RWPE2 (cell line): Measurements from ENCODE around the gene UQCRC2.

Source experiments
- ATAC-seq: fragments of 200-7000 bp; cut with Tn5 transposase; 3 replicates; pipeline ENCODE4 v1.9.1; 2021; ENCODE audit warnings: low read depth
- DNase-seq: peaks from one replicate; pipeline ENCODE4 v3.0.0-alpha.2; 2020; ENCODE audit warnings: low spot score
- H3K27ac ChIP-seq: fragments of 450-650 bp; 2 replicates; pipeline ENCODE4 v1.5.1; 2017; ENCODE audit warnings: mild to moderate bottlenecking; ENCODE audit not compliant: poor library complexity, severe bottlenecking
- H3K27me3 ChIP-seq: fragments of 250-450 bp; sonication (Bioruptor Pico); 2 replicates; pipeline ENCODE4 v1.5.1; 2021; ENCODE audit warnings: mild to moderate bottlenecking, moderate library complexity; ENCODE audit not compliant: insufficient read depth, poor library complexity, severe bottlenecking
- H3K36me3 ChIP-seq: fragments of 250-450 bp; sonication (Bioruptor Pico); 2 replicates; pipeline ENCODE4 v1.5.1; 2020; ENCODE audit warnings: low read depth, mild to moderate bottlenecking, moderate library complexity
- H3K4me1 ChIP-seq: fragments of 250-450 bp; sonication (Bioruptor Pico); 2 replicates; pipeline ENCODE4 v1.5.1; 2021; ENCODE audit warnings: mild to moderate bottlenecking, moderate library complexity; ENCODE audit not compliant: insufficient read depth, poor library complexity, severe bottlenecking
- H3K4me3 ChIP-seq: fragments of 250-450 bp; sonication (Bioruptor Pico); 2 replicates; pipeline ENCODE4 v1.5.1; 2021; ENCODE audit warnings: mild to moderate bottlenecking, moderate library complexity; ENCODE audit not compliant: severe bottlenecking
- H3K9me3 ChIP-seq: fragments of 250-450 bp; sonication (Bioruptor Pico); 2 replicates; pipeline ENCODE4 v1.5.1; 2021; ENCODE audit warnings: mild to moderate bottlenecking, moderate library complexity; ENCODE audit not compliant: severe bottlenecking
- CTCF ChIP-seq: fragments of 450-650 bp; IDR thresholded peaks from one replicate; pipeline ENCODE4 v1.5.1; 2017; ENCODE audit warnings: mild to moderate bottlenecking, moderate library complexity; ENCODE audit not compliant: poor library complexity, severe bottlenecking

The UQCRC2 gene

GRCh38 chr16:22027633-22028032, 74.5 kb downstream of the UQCRC2 start:
- Histone ChIP-seq H3K27ac (peak overlapping the region; percentile 96), H3K4me1 (peaks cover 52% of the 10 kb centered on the region), H3K9me3 (no peaks in the 10 kb centered on the region), H3K27me3 (no peaks in the 10 kb centered on the region), H3K36me3 (peaks cover 45% of the 10 kb centered on the region), H3K4me3 (no peak overlapping the region)
- DNase-seq = no peak
- TF ChIP-seq CTCF = no peak
- ATAC-seq = no peak

- Histone ChIP-seq H3K4me1 (peaks cover 52% of the 10 kb centered on the region), H3K27ac (peak overlapping the region; percentile 96), H3K4me3 (no peak overlapping the region), H3K9me3 (no peaks in the 10 kb centered on the region), H3K27me3 (no peaks in the 10 kb centered on the region), H3K36me3 (peaks cover 58% of the 10 kb centered on the region)
- no peak for TF ChIP-seq CTCF
- DNase-seq (no peak), ATAC-seq (no peak)
Measured at GRCh38 chr16:22029632-22030031, 76.5 kb downstream of the UQCRC2 start.

GRCh38 chr16:22030087-22030812, 77.1 kb downstream of the UQCRC2 start:
- DNase-seq (no peak), ATAC-seq (no peak)
- no peak overlapping the region for H3K4me3 ChIP-seq
- peaks cover 58% of the 10 kb centered on the region for H3K36me3 ChIP-seq
- H3K4me1 ChIP-seq = peaks cover 49% of the 10 kb centered on the region
- H3K9me3 ChIP-seq = no peaks in the 10 kb centered on the region
- no peak for TF ChIP-seq CTCF
- peak overlapping the region; percentile 96 for H3K27ac ChIP-seq
- no peaks in the 10 kb centered on the region for H3K27me3 ChIP-seq

GRCh38 chr16:22031483-22032083, 78.4 kb downstream of the UQCRC2 start:
- no peak for TF ChIP-seq CTCF

More at GRCh38 chr16:22031483-22032083, 78.4 kb downstream of the UQCRC2 start:
- ATAC-seq = no peak
- DNase-seq = no peak
- peaks cover 63% of the 10 kb centered on the region for H3K36me3 ChIP-seq
- H3K9me3 ChIP-seq = no peaks in the 10 kb centered on the region
- H3K27me3 ChIP-seq = no peaks in the 10 kb centered on the region
- H3K4me1 ChIP-seq = peaks cover 38% of the 10 kb centered on the region
- H3K27ac ChIP-seq = peak overlapping the region; percentile 96
- no peak overlapping the region for H3K4me3 ChIP-seq
